NCI-H146 (cell line): Measurements from ENCODE around the gene HBA2.
"Not testable (repeated sequence)": the region's sequence is repeated elsewhere in the genome, so short reads cannot be mapped to it uniquely, and the experiment has no call there.

ENCODE experiments used
- DNase-seq: peaks from one replicate; lab custom pipeline; 2025; lab: John Stamatoyannopoulos, UW

The HBA2 gene

DNA sequence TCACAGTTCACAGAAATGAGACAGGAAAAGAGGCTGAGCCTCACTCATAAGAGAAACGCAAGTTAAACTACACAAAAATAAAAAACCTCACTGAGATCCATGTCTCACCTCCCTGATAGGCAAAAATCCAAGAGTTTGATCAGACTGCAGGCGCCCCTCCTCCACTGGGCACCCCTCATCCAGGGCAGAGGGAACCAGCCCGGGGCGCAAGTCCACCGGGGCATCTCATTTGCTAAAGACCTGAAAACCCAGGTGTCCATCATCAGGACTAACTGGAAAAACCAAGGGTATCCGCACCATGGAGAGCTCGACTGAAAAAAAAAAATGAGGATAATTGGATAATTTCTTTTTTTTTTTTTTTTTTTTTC, 17.7 kb upstream of the HBA2 start:
- DNase-seq = no peak

- no peak for DNase-seq
These were observed 13.4 kb upstream of the HBA2 start for GRCh38 chr16:159136-159849.

DNA sequence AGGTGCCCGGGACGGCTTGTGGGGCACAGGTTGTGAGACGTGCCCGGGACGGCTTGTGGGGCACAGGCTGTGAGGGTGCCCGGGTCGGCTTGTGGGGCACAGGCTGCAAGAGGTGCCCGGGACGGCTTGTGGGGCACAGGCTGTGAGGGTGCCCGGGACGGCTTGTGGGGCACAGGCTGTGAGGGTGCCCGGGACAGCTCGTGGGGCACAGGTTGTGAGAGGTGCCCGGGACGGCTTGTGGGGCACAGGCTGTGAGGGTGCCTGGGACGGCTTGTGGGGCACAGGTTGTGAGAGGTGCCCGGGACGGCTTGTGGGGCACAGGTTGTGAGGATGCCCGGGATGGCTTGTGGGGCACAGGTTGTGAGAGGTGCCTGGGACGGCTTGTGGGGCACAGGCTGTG, 12.4 kb upstream of the HBA2 start:
- not testable (repeated sequence) for DNase-seq

DNA sequence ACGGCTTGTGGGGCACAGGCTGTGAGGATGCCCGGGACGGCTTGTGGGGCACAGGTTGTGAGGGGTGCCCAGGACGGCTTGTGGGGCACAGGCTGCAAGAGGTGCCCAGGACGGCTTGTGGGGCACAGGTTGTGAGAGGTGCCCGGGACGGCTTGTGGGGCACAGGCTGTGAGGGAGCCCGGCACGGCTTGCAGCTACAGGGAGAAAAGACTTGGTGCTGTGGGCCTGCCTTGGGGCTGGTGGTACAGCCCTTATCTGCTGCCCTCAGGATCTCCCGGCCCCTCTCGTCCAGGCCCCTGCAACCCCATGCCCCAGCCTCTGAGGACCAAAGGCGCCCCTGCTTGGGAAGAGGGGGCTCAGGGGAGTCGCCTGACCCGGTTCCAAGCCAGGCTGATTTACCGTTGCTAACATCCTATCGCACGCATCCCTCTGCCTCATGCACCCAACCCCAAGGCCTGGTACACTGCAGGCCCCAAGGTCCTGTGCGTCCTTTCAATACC, 11.9 kb upstream of the HBA2 start:
- no peak for DNase-seq

- DNase-seq = no peak
These were observed 10.2 kb upstream of the HBA2 start for GRCh38 chr16:162271-162991.

DNA sequence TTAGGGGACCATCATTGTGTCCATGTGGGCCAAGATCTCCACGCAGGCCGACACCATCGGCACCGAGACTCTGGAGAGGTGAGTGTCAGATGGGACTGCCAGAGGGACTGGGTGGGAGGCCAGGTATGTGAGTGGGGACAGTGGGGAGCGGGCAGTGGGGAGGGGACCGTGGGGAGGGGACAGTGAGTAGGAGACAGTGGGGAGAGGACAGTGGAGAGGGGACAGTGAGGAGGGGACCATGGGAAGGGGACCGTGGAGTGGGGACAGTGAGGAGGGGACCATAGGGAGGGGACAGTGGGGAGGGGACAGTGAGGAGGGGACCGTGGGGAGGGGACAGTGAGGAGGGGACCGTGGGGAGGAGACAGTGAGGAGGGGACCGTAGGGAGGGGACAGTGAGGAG, 9.5 kb upstream of the HBA2 start:
- DNase-seq = not testable (repeated sequence)

- not testable (repeated sequence) for DNase-seq
These were observed 9.0 kb upstream of the HBA2 start for GRCh38 chr16:163696-164095.

DNA sequence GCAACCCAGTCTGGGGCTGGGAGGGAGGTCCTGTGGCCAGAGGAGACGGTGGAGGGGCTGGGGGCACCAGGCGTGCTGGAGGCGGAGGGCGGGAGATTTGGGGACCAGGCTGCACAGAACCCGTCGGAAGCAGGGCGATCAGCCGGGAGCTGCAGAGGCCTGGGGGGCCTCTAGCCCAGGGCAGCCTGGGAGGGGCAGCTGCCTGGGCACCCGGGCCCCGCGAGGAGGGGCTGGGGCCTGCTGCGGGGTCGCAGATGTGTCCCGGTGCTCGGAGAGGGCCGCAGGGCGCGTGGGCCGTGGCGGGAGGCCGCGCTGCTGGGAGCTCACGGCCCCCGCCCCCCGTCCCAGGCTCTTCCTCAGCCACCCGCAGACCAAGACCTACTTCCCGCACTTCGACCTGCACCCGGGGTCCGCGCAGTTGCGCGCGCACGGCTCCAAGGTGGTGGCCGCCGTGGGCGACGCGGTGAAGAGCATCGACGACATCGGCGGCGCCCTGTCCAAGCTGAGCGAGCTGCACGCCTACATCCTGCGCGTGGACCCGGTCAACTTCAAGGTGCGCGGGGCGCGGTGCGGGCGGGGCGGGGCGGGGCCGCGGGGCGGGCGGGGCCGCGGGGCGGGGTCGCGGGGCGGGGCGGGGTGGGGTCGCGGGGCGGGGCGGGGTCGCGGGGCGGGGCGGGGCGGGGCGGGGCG, 8.4 kb upstream of the HBA2 start:
- not testable (repeated sequence) for DNase-seq

GRCh38 chr16:164827-165538, 7.7 kb upstream of the HBA2 start:
- DNase-seq = no peak

GRCh38 chr16:165539-166374, 6.9 kb upstream of the HBA2 start, which contains the start of gene HBM:
HBM (plus strand) TSS chr16:165978; CDS start chr16:165998, 20 bp downstream.
- DNase-seq = peak; percentile 52

GRCh38 chr16:166375-167121, 6.1 kb upstream of the HBA2 start:
- no peak for DNase-seq

- no peak for DNase-seq
These were observed 5.5 kb upstream of the HBA2 start for GRCh38 chr16:167122-167690.

DNA sequence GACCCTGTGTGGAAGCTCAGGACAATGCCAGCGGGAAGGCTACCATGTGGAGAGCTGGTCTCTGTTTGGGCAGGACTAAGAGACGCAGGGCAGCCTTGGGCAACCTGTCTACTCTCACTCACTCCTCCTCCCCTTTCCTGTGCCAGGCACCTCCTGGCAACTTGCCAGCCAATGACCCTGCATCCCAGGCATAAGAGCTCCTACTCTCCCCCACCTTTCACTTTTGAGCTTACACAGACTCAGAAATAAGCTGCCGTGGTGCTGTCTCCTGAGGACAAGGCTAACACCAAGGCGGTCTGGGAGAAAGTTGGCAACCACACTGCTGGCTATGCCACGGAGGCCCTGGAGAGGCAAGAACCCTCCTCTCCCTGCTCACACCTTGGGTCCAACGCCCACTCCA, 4.3 kb upstream of the HBA2 start:
- DNase-seq = no peak

- DNase-seq = peak; percentile 33
These were observed 3.7 kb upstream of the HBA2 start for GRCh38 chr16:169014-169413.

GRCh38 chr16:170088-170507, 2.6 kb upstream of the HBA2 start:
- DNase-seq = not testable (repeated sequence)

- no peak for DNase-seq
These were observed 1.9 kb upstream of the HBA2 start for GRCh38 chr16:170788-171187.

DNA sequence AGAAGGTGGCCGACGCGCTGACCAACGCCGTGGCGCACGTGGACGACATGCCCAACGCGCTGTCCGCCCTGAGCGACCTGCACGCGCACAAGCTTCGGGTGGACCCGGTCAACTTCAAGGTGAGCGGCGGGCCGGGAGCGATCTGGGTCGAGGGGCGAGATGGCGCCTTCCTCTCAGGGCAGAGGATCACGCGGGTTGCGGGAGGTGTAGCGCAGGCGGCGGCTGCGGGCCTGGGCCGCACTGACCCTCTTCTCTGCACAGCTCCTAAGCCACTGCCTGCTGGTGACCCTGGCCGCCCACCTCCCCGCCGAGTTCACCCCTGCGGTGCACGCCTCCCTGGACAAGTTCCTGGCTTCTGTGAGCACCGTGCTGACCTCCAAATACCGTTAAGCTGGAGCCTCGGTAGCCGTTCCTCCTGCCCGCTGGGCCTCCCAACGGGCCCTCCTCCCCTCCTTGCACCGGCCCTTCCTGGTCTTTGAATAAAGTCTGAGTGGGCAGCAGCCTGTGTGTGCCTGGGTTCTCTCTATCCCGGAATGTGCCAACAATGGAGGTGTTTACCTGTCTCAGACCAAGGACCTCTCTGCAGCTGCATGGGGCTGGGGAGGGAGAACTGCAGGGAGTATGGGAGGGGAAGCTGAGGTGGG, 657 bp downstream of the HBA2 start:
- DNase-seq = not testable (repeated sequence)

GRCh38 chr16:173928-174769, 1.5 kb downstream of the HBA2 start:
- DNase-seq = not testable (repeated sequence)
